ENCODE data around the gene ZNF300. TPM values are rescaled to one million over a fixed set of nuclear protein-coding genes. Genes with fewer than 3 reads are reported as not detected.
"Not testable (repeated sequence)": the region's sequence is repeated elsewhere in the genome, so short reads cannot be mapped to it uniquely, and the experiment has no call there.

Gene ZNF300
- total and polyA plus RNA-seq, 8 donors, result 3.0 to 34.0 (median 28.9) TPM

GRCh38 chr5:150901446-150901845 is 3.3 kb downstream of the ZNF300 start:
- DNase-seq (no peak), ATAC-seq (no peak)
- no peaks in the 10 kb centered on the region for H3K27me3 ChIP-seq
- no peak for TF ChIP-seq CTCF (IDR thresholded peaks at IDR 0.05)
- no peak overlapping the region for H3K4me3 ChIP-seq
- H3K36me3 ChIP-seq, result peaks cover 0 to 48% of the 10 kb centered on the region in 2 donors
- H3K27ac ChIP-seq, result no peak overlapping the region
- peaks cover 14 to 97% of the 10 kb centered on the region in 2 donors for H3K9me3 ChIP-seq
- intact Hi-C loops (cut with DNase I), result no loop called here
- H3K4me1 ChIP-seq, result no peaks in the 10 kb centered on the region

- no peaks in the 10 kb centered on the region for H3K4me1 ChIP-seq
- TF ChIP-seq CTCF (IDR thresholded peaks at IDR 0.05), result no peak
- ATAC-seq, result no peak
- intact Hi-C loops (cut with DNase I), result no loop called here
- H3K9me3 ChIP-seq, result peaks cover 10 to 100% of the 10 kb centered on the region in 2 donors
- peaks cover 0 to 32% of the 10 kb centered on the region in 2 donors for H3K36me3 ChIP-seq
- DNase-seq, result no peak
- H3K27me3 ChIP-seq, result no peaks in the 10 kb centered on the region
- no peak overlapping the region for H3K4me3 ChIP-seq
- H3K27ac ChIP-seq, result no peak overlapping the region
These were observed 9.1 kb downstream of the ZNF300 start for GRCh38 chr5:150895431-150896428.

DNA sequence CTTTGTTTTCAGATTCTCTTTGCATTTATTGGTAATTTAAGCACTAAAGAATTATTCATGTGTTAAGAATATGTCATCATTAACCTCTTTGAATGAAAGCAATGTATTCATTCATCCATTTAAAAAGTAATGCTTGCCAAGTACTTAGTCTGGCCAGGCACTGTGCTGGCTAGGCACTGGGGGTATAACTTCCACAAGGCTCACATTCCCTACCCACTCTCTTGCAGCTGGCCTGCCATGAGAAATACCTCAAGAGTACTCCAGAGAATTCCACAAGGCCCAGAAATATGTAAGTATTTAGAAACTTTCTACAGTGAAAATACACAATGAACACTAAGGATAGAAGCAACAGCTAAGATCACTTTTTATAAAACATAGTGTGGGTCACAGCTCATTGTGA is 25.4 kb downstream of the ZNF300 start:
- intact Hi-C loops (cut with DNase I), result no loop called here
- H3K4me1 ChIP-seq, result no peaks in the 10 kb centered on the region
- no peak overlapping the region for H3K4me3 ChIP-seq
- no peak overlapping the region for H3K27ac ChIP-seq
- DNase-seq (no peak), ATAC-seq (peak; percentile 44)
- TF ChIP-seq CTCF (IDR thresholded peaks at IDR 0.05), result no peak
- no peaks in the 10 kb centered on the region for H3K36me3 ChIP-seq
- H3K27me3 ChIP-seq, result no peaks in the 10 kb centered on the region
- H3K9me3 ChIP-seq, result peaks cover 0 to 90% of the 10 kb centered on the region in 2 donors

DNA sequence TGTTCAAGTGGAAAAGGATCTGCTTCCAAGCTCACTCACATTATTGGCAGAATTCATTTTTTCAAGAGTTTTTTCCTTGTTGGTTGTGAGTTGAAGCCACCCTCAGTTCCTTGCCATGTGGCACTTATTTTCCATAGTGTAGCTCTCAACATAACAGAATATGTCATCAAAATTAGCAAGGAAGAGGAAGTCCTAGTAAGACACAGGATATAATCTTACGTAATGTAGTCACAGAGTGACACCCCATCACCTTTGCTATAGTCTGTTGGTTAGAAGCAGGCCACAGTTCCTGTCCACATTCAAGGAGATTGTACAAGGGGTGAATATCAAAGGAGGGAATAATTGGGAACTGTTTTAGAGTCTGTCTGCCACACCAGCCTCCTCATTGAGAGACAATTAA is 42.7 kb downstream of the ZNF300 start:
- H3K4me3 ChIP-seq, result no peak overlapping the region
- DNase-seq (no peak), ATAC-seq (no peak)
- no peak for TF ChIP-seq CTCF (IDR thresholded peaks at IDR 0.05)
- H3K9me3 ChIP-seq, result peaks cover 0 to 48% of the 10 kb centered on the region in 2 donors
- intact Hi-C loops (cut with DNase I), result no loop called here
- H3K27ac ChIP-seq, result no peak overlapping the region
- no peaks in the 10 kb centered on the region for H3K27me3 ChIP-seq
- H3K36me3 ChIP-seq, result no peaks in the 10 kb centered on the region
- no peaks in the 10 kb centered on the region for H3K4me1 ChIP-seq

DNA sequence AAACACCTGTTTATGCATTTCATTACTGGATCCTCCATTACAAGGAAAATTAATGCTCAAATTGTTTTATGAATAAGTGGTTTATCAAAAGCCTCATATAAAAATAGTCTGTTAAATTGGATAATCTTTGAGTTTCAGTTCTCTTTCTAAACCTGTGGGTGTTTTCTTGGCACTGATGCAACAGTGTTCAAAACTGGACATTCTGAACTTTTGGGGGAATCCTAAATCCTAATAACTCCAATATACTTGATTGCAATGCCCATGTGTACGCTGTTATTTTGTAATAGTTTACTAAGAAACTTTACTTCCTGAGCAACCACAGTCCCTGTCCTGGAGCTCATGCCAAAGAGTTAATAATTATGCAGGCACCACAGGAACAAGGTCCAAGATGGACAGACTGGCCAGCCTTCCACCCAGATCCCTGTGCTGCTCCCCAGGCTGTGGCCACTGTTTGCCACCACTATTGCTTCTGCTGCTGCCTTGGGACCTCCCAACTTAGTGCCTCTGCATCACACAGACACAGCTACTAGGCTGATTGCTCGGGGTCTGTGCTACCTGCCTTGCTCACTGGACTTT is 44.4 kb downstream of the ZNF300 start:
- intact Hi-C loops (cut with DNase I), result no loop called here
- no peak for ATAC-seq
- no peaks in the 10 kb centered on the region for H3K27me3 ChIP-seq
- no peaks in the 10 kb centered on the region for H3K4me1 ChIP-seq
- H3K27ac ChIP-seq, result no peak overlapping the region
- no peak overlapping the region for H3K4me3 ChIP-seq
- no peaks in the 10 kb centered on the region for H3K36me3 ChIP-seq
- no peak for TF ChIP-seq CTCF (IDR thresholded peaks at IDR 0.05)
- H3K9me3 ChIP-seq, result peaks cover 0 to 31% of the 10 kb centered on the region in 2 donors
- no peak for DNase-seq

DNA sequence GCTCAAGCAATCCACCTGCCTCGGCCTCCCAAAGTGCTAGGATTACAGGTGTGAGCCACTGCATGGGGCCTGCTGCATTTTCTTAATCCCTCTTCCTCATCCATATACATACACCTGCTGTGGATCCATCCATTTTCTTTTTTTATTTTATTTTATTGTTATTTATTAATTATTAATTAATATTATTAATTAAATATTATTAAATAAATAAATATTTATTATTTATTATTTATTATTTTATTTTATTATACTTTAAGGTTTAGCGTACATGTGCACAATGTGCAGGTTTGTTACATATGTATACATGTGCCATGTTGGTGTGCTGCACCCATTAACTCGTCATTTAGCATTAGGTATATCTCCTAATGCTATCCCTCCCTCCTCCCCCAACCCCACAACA is 48.1 kb downstream of the ZNF300 start:
- H3K36me3 ChIP-seq; intact Hi-C loops (cut with DNase I); H3K4me3 ChIP-seq; ATAC-seq; H3K9me3 ChIP-seq; DNase-seq; H3K4me1 ChIP-seq; H3K27ac ChIP-seq; H3K27me3 ChIP-seq: not testable (repeated sequence)
